NB4 (cell line): Measurements from ENCODE around the gene MTURN.

Experiments
- CTCF ChIP-seq: IDR thresholded peaks from one replicate; pipeline ENCODE4 v1.5.1; 2012; ENCODE audit warnings: low read depth, low read length
- MYC ChIP-seq: IDR thresholded peaks from 2 replicates; pipeline ENCODE4 v1.6.1; 2011; ENCODE audit warnings: low read depth, low read length
- POLR2A ChIP-seq: IDR thresholded peaks from 2 replicates; pipeline ENCODE4 v1.6.1; 2011; ENCODE audit warnings: mild to moderate bottlenecking; ENCODE audit not compliant: insufficient read length; ENCODE audit errors: extremely low read depth
- TF ChIP-seq, protein P1 (sequence below): IDR thresholded peaks from 2 replicates; pipeline ENCODE4 v1.6.1; 2011; ENCODE audit warnings: low read depth, low read length

DNA sequence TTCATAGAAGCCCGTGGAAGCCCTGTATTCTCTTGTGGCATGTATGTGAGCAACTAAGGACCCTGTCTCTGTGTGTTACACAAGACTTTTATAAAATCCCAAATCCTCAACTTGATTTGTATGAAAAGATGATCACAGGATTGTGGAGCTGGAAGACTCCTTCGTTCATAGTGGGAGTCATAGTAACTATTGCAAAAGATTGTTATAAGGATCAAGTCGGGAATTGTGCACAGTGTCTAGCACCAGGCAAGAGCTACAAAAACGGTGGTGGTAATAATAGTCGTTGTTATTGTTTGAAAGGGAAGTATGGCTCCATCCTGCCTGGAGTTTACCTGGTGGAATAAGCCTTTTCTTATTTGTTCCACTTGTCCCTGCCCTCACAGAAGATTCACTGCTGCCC, 42.8 kb upstream of the MTURN start:
- TF ChIP-seq CTCF (no peak), POLR2A (no peak), MYC (no peak)
- TF ChIP-seq, protein P1, sequence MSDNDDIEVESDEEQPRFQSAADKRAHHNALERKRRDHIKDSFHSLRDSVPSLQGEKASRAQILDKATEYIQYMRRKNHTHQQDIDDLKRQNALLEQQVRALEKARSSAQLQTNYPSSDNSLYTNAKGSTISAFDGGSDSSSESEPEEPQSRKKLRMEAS: no peak
